AG04449 (cell line): ENCODE results near the gene CTNNA2.

Source experiments
- CTCF ChIA-PET: fragments of 350-600 bp; formaldehyde crosslinking; extraction: SDS; loops from one replicate; lab custom pipeline; 2021; ENCODE audit warnings: antibody characterized with exemption; lab: Yijun Ruan, JAX
- POLR2A ChIA-PET: fragments of 400-600, 350-600 bp; formaldehyde crosslinking; extraction: SDS; loops from one replicate; lab custom pipeline; 2020; ENCODE audit warnings: antibody characterized with exemption, inconsistent platforms; lab: Yijun Ruan, JAX
- DNase-seq: peaks from one replicate; pipeline ENCODE4 v3.0.0-alpha.2; 2010; ENCODE audit warnings: low read depth, low spot score
- H3K4me3 ChIP-seq: 2 replicates; pipeline ENCODE4 v1.5.1; 2011; ENCODE audit warnings: low read depth, mild to moderate bottlenecking, control low read depth, low read length
- CTCF ChIP-seq: IDR thresholded peaks from one replicate; pipeline ENCODE4 v1.5.1; 2011; ENCODE audit warnings: mild to moderate bottlenecking, moderate library complexity, low read length, control low read depth, inconsistent platforms; ENCODE audit not compliant: insufficient read depth; ENCODE audit errors: missing control alignments

The CTNNA2 gene

GRCh38 chr2:80014637-80015036 is 501.8 kb downstream of the CTNNA2 start:
- no peak overlapping the region for H3K4me3 ChIP-seq
- no peak for DNase-seq
- no peak for TF ChIP-seq CTCF
- ChIA-PET CTCF (interaction anchor here (1.0 kb wide), 1 partner anchor 12 kb away, joined by 4 read pairs; no protein-coding TSS in a partner anchor), POLR2A (no interaction called here)

- POLR2A ChIA-PET, result no interaction called here
- DNase-seq, result no peak
- CTCF ChIA-PET, result interaction anchor here (1.0 kb wide), 1 partner anchor 483 kb away, joined by 3 read pairs; no protein-coding TSS in a partner anchor
- H3K4me3 ChIP-seq, result no peak overlapping the region
- TF ChIP-seq CTCF, result no peak
Observed at GRCh38 chr2:80016171-80016570, 503.3 kb downstream of the CTNNA2 start.

GRCh38 chr2:80019571-80020460 is 507.0 kb downstream of the CTNNA2 start:
- no peak for TF ChIP-seq CTCF
- no peak overlapping the region for H3K4me3 ChIP-seq
- ChIA-PET CTCF (no interaction called here), POLR2A (no interaction called here)
- no peak for DNase-seq

GRCh38 chr2:80022018-80022417 is 509.2 kb downstream of the CTNNA2 start:
- TF ChIP-seq CTCF, result no peak
- DNase-seq, result no peak
- POLR2A ChIA-PET, result no interaction called here
- CTCF ChIA-PET, result interaction anchor here (1.5 to 1.6 kb wide), 2 partner anchors 16 to 216 kb away, joined by 3 read pairs; no protein-coding TSS in a partner anchor
- H3K4me3 ChIP-seq, result no peak overlapping the region

GRCh38 chr2:80026040-80026729 is 513.3 kb downstream of the CTNNA2 start:
- ChIA-PET CTCF (no interaction called here), POLR2A (no interaction called here)
- no peak for TF ChIP-seq CTCF
- no peak overlapping the region for H3K4me3 ChIP-seq
- DNase-seq, result no peak

- ChIA-PET CTCF (interaction anchor here (0.8 kb wide), 2 partner anchors 13 to 45 kb away, joined by 3 to 4 read pairs; no protein-coding TSS in a partner anchor), POLR2A (no interaction called here)
- DNase-seq, result no peak
- H3K4me3 ChIP-seq, result no peak overlapping the region
- TF ChIP-seq CTCF, result no peak
Observed at GRCh38 chr2:80028051-80028450, 515.2 kb downstream of the CTNNA2 start.
